Loucy (cell line): ENCODE results near the gene TMTC4.

Source experiments
- H2AFZ ChIP-seq: fragments of 200-600 bp; sonication (generic); 2 replicates; pipeline ENCODE4 v1.6.0; 2016; ENCODE audit warnings: antibody characterized with exemption, mild to moderate bottlenecking, low read length, moderate library complexity
- H3F3A ChIP-seq: fragments of 200-600 bp; 2 replicates; pipeline ENCODE4 v1.6.0; 2016; ENCODE audit warnings: antibody characterized with exemption, low read depth, mild to moderate bottlenecking
- H3K27me3 ChIP-seq: fragments of 200-600 bp; sonication (generic); 2 replicates; pipeline ENCODE4 v1.6.1; 2014; ENCODE audit warnings: low read length, mild to moderate bottlenecking; ENCODE audit not compliant: insufficient read depth, poor library complexity, severe bottlenecking
- H3K36me3 ChIP-seq: fragments of 200-600 bp; sonication (generic); 2 replicates; pipeline ENCODE4 v1.6.1; 2016; ENCODE audit warnings: low read length; ENCODE audit not compliant: insufficient read depth
- H3K4me1 ChIP-seq: fragments of 200-600 bp; sonication (generic); 2 replicates; pipeline ENCODE4 v1.5.1; 2014; ENCODE audit warnings: low read length, mild to moderate bottlenecking; ENCODE audit not compliant: insufficient read depth, poor library complexity, severe bottlenecking
- H3K4me2 ChIP-seq: fragments of 200-600 bp; sonication (generic); 2 replicates; pipeline ENCODE4 v1.6.0; 2014; ENCODE audit warnings: antibody characterized with exemption, low read length, low read depth, mild to moderate bottlenecking; ENCODE audit not compliant: poor library complexity, severe bottlenecking
- H3K4me3 ChIP-seq: fragments of 200-600 bp; sonication (generic); 2 replicates; pipeline ENCODE4 v1.5.1; 2014; ENCODE audit warnings: low read length, mild to moderate bottlenecking, mixed read lengths; ENCODE audit not compliant: poor library complexity, severe bottlenecking
- H3K79me2 ChIP-seq: fragments of 200-600 bp; sonication (generic); 2 replicates; pipeline ENCODE4 v1.6.1; 2014; ENCODE audit warnings: low read length; ENCODE audit not compliant: insufficient read depth
- H3K9ac ChIP-seq: fragments of 200-600 bp; sonication (generic); 2 replicates; pipeline ENCODE4 v1.6.0; 2014; ENCODE audit warnings: mild to moderate bottlenecking, low read depth, low read length, moderate library complexity; ENCODE audit not compliant: poor library complexity, severe bottlenecking
- H3K9me2 ChIP-seq: fragments of 200-600 bp; sonication (generic); replicated peaks from 2 replicates; pipeline ENCODE4 v1.6.1; 2016; ENCODE audit warnings: low read depth, low read length, mixed read lengths
- H3K9me3 ChIP-seq: fragments of 200-600 bp; sonication (generic); 2 replicates; pipeline ENCODE4 v1.6.1; 2014; ENCODE audit warnings: mild to moderate bottlenecking, antibody characterized with exemption, low read length, low read depth; ENCODE audit not compliant: insufficient read depth
- H4K20me1 ChIP-seq: fragments of 200-600 bp; sonication (generic); 2 replicates; pipeline ENCODE4 v1.6.0; 2014; ENCODE audit warnings: antibody characterized with exemption, low read length, mild to moderate bottlenecking; ENCODE audit not compliant: insufficient read depth, poor library complexity, severe bottlenecking
- EZH2phosphoT487 ChIP-seq: fragments of 200-600 bp; IDR thresholded peaks from 2 replicates; pipeline ENCODE4 v1.6.1; 2018; ENCODE audit warnings: antibody characterized with exemption, mild to moderate bottlenecking, moderate library complexity, borderline replicate concordance
- TF ChIP-seq, protein P1 (sequence below): fragments of 200-600 bp; sonication (generic); conservative IDR thresholded peaks from 2 replicates; pipeline ENCODE4 v1.5.1; 2014; ENCODE audit warnings: mild to moderate bottlenecking, antibody characterized with exemption, low read length

Gene TMTC4

DNA sequence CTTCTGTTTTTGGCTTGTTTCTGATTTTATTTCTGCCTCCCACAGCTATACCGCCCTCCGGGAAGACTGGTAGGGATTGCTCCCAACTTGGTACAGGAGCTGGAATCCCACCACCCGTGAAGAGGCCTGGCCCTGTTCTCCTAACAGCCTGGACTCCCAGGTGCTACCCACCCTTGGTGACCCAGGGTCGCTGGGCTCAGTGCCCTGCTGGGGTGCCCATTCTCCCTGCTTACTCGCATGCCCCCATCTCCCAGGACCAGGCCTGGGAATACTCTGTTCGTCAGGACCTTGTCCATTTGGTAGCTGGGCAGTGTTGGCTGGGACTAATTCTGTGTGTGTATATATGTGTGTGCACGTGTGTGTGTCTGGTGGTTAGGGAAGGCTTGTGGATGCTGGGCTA, 41.0 kb upstream of the TMTC4 start:
- Histone ChIP-seq H3K9me2 (no peaks in the 10 kb centered on the region), H2AFZ (no peak overlapping the region), H3K4me3 (no peak overlapping the region), H3K4me2 (no peak overlapping the region), H3K27me3 (no peaks in the 10 kb centered on the region), H3F3A (no peaks in the 10 kb centered on the region), H3K36me3 (no peaks in the 10 kb centered on the region), H3K9ac (no peak overlapping the region), H4K20me1 (no peaks in the 10 kb centered on the region), H3K4me1 (no peaks in the 10 kb centered on the region), H3K79me2 (no peaks in the 10 kb centered on the region), H3K9me3 (no peaks in the 10 kb centered on the region; the same call in 1 of the 2 replicates)
- no peak for TF ChIP-seq EZH2phosphoT487
- TF ChIP-seq, protein P1, sequence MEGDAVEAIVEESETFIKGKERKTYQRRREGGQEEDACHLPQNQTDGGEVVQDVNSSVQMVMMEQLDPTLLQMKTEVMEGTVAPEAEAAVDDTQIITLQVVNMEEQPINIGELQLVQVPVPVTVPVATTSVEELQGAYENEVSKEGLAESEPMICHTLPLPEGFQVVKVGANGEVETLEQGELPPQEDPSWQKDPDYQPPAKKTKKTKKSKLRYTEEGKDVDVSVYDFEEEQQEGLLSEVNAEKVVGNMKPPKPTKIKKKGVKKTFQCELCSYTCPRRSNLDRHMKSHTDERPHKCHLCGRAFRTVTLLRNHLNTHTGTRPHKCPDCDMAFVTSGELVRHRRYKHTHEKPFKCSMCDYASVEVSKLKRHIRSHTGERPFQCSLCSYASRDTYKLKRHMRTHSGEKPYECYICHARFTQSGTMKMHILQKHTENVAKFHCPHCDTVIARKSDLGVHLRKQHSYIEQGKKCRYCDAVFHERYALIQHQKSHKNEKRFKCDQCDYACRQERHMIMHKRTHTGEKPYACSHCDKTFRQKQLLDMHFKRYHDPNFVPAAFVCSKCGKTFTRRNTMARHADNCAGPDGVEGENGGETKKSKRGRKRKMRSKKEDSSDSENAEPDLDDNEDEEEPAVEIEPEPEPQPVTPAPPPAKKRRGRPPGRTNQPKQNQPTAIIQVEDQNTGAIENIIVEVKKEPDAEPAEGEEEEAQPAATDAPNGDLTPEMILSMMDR: no peak

GRCh38 chr13:100714478-100714877, 39.9 kb upstream of the TMTC4 start:
- Histone ChIP-seq H3K4me3 (no peak overlapping the region), H3K36me3 (no peaks in the 10 kb centered on the region), H3K9ac (no peak overlapping the region), H2AFZ (no peak overlapping the region), H4K20me1 (no peaks in the 10 kb centered on the region), H3K79me2 (no peaks in the 10 kb centered on the region), H3K4me2 (no peak overlapping the region), H3K4me1 (no peaks in the 10 kb centered on the region), H3K27me3 (no peaks in the 10 kb centered on the region), H3F3A (no peaks in the 10 kb centered on the region), H3K9me3 (no peaks in the 10 kb centered on the region), H3K9me2 (no peaks in the 10 kb centered on the region)
- TF ChIP-seq, protein P1: no peak
- no peak for TF ChIP-seq EZH2phosphoT487

DNA sequence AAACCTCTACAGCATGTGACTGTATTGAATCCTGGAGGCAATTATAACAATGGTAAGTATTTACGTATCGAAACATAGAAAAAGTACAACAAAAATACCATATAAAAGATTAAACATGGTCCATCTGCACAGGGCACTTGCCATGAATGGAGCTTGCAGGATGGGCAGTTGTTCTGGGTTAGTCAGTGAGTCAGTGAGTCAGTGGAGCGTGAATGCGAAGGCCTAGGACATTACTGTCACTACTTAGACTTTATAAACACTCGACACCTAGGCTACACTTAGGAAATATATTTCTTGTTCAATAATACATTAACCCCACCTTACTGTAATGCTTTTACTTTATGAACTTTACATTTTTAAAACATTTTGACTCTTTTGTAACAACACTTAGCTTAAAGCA, 35.6 kb upstream of the TMTC4 start:
- Histone ChIP-seq H3K79me2 (no peaks in the 10 kb centered on the region), H3K27me3 (no peaks in the 10 kb centered on the region), H3K4me2 (no peak overlapping the region), H3K9me2 (no peaks in the 10 kb centered on the region), H3K9me3 (no peaks in the 10 kb centered on the region), H3K4me1 (no peaks in the 10 kb centered on the region), H3F3A (no peaks in the 10 kb centered on the region), H3K4me3 (no peak overlapping the region), H3K9ac (no peak overlapping the region), H2AFZ (no peak overlapping the region), H4K20me1 (no peaks in the 10 kb centered on the region), H3K36me3 (no peaks in the 10 kb centered on the region)
- no peak for TF ChIP-seq EZH2phosphoT487
- TF ChIP-seq, protein P1: no peak
